Measurements from ENCODE around the gene QRICH1. TPM values are rescaled to one million over a fixed set of nuclear protein-coding genes. Genes with fewer than 3 reads are reported as not detected.

Gene QRICH1
- total and polyA plus RNA-seq, 2 of the 13 experiments (the other 11 are each of a cell fraction or from before 2014, with no cell fraction given): 52.6 to 102 TPM

- DNase-seq (ENCODE audit: low spot score) (peak; percentile 82), ATAC-seq (peak; percentile 86), FAIRE-seq (peak; percentile 85)
- no peak within 1 kb of the TSS for H2AFZ ChIP-seq (ENCODE audit: low read length)
- peak within 1 kb of the TSS; percentile 63 for H3K27ac ChIP-seq (ENCODE audit: extremely low read length, insufficient read depth, low read length)
- H3K4me2 ChIP-seq (ENCODE audit: low read depth, low read length): peak within 1 kb of the TSS; percentile 90
- peaks cover 43% of the 10 kb centered on the region for H3K4me1 ChIP-seq (ENCODE audit: insufficient read depth, low read length)
- H3K9ac ChIP-seq (ENCODE audit: insufficient read depth, low read depth, low read length): peak within 1 kb of the TSS; percentile 83
- WGBS (ENCODE audit: low lambda C conversion rate): 7% methylated on average over 9 of the region's 55 CpGs
- peaks cover 28 to 63% of the 10 kb centered on the region in 2 experiments for H3K36me3 ChIP-seq (replicated peaks in 1 of 2; ENCODE audit: control insufficient read depth in 1 of 2, insufficient read depth in 2 of 2, low read length in 2 of 2)
- no peaks in the 10 kb centered on the region for H3K27me3 ChIP-seq (ENCODE audit: control insufficient read depth in 1 of 2, insufficient read depth in 2 of 2, low read length in 2 of 2)
- intact Hi-C loops (cut with micrococcal nuclease; ENCODE audit: unreplicated experiment) (no loop called here), in situ Hi-C loops (cut with HindIII; ENCODE audit: extremely low pct_ligation_motif_present, low pct_unique_long_range_greater_than_20kb) (no loop called here)
- H3K4me3 ChIP-seq (replicated peaks in 1 of 3; ENCODE audit: insufficient read depth in 1 of 3, low read depth in 2 of 3, low read length in 3 of 3): peak within 1 kb of the TSS; percentile 56 to 78 (median 73)
- CTCF ChIA-PET (ENCODE audit: low intra/inter-chr PET ratio, low total read pairs): no interaction called here
- H3K9me3 ChIP-seq (ENCODE audit: low read length): no peaks in the 10 kb centered on the region
- TSS peak; percentile 64 for BruUV-seq (replicated peaks)
- POLR2A ChIA-PET: interaction anchor here (0.6 to 2.3 kb wide), 31 partner anchors 8 to 465 kb away, joined by 3 to 40 read pairs (median 5); partner anchors contain the start of genes ARIH2, DALRD3, IP6K2 and KLHDC8B
- H4K20me1 ChIP-seq (ENCODE audit: insufficient read depth, low read length): no peaks in the 10 kb centered on the region
- H3K79me2 ChIP-seq (ENCODE audit: insufficient read depth, low read length): peaks cover 13% of the 10 kb centered on the region
- TF ChIP-seq PAXIP1 (CRISPR knock-in tag; conservative IDR thresholded peaks at IDR 0.05) (no peak; the same call in 1 of the 2 replicates), SUZ12 (IDR thresholded peaks at IDR 0.05; ENCODE audit: low read depth, low read length) (no peak), TARDBP (CRISPR knock-in tag; IDR thresholded peaks at IDR 0.05) (peak; percentile 81), REL (CRISPR knock-in tag; conservative IDR thresholded peaks at IDR 0.05) (peak; percentile 91; the same call in 1 of the 2 replicates), PAWR (CRISPR knock-in tag; IDR thresholded peaks at IDR 0.05; ENCODE audit: borderline replicate concordance) (no peak), ZNF816 (CRISPR knock-in tag; IDR thresholded peaks at IDR 0.05; ENCODE audit: borderline replicate concordance) (peak; percentile 92; the same call in 1 of the 2 replicates), ZNF678 (CRISPR knock-in tag; IDR thresholded peaks at IDR 0.05) (peak; percentile 73; the same call in 1 of the 2 replicates), ZBTB8A (CRISPR knock-in tag; IDR thresholded peaks at IDR 0.05; ENCODE audit: borderline replicate concordance, low read depth) (peak; percentile 75; the same call in 1 of the 2 replicates), ZSCAN31 (CRISPR knock-in tag; IDR thresholded peaks at IDR 0.05; ENCODE audit: low read depth) (0 out of 2 replicates have a peak, but pooled peaks have one; percentile 66), HHEX (CRISPR knock-in tag; IDR thresholded peaks at IDR 0.05) (0 out of 2 replicates have a peak, but pooled peaks have one; percentile 22), GRHL1 (CRISPR knock-in tag; conservative IDR thresholded peaks at IDR 0.05) (no peak), ZFP37 (CRISPR knock-in tag; IDR thresholded peaks at IDR 0.05; ENCODE audit: borderline replicate concordance) (peak; percentile 93), ZFAT (CRISPR knock-in tag; conservative IDR thresholded peaks at IDR 0.05) (no peak), ZNF329 (CRISPR knock-in tag; IDR thresholded peaks at IDR 0.05; ENCODE audit: low read depth) (peak; percentile 93), PRDM4 (CRISPR knock-in tag; IDR thresholded peaks at IDR 0.05; ENCODE audit: borderline replicate concordance) (0 out of 2 replicates have a peak, but pooled peaks have one; percentile 60)
Observed at GRCh38 chr3:49028673-49029562, 65.0 kb downstream of the QRICH1 start, which contains the start of gene IMPDH2. TSS of gene IMPDH2 (minus strand) at chr3:49029398. CDS start at chr3:49029350, 48 bp downstream.

Data from HepG2 (cell line).